HG02623 (cell line): ENCODE measurements around the gene IMMP2L.
"Not testable (repeated sequence)": the region's sequence is repeated elsewhere in the genome, so short reads cannot be mapped to it uniquely, and the experiment has no call there.

Experiments used
- ATAC-seq: cut with Tn5 transposase; IDR thresholded peaks from one replicate; pipeline ENCODE4 v1.9.1; 2021; ENCODE audit warnings: moderate library complexity; ENCODE audit not compliant: unreplicated experiment

IMMP2L gene

GRCh38 chr7:111088328-111088727 lies 474.0 kb downstream of the IMMP2L start:
- no peak for ATAC-seq

GRCh38 chr7:111086532-111086931 lies 475.8 kb downstream of the IMMP2L start:
- no peak for ATAC-seq

GRCh38 chr7:111085356-111085755 lies 476.9 kb downstream of the IMMP2L start:
- ATAC-seq: no peak

- peak; percentile 99 for ATAC-seq
These were observed 478.9 kb downstream of the IMMP2L start for GRCh38 chr7:111083413-111083812.

GRCh38 chr7:111082351-111082750 lies 479.9 kb downstream of the IMMP2L start:
- ATAC-seq: no peak

GRCh38 chr7:111081546-111082267 lies 480.6 kb downstream of the IMMP2L start:
- ATAC-seq: no peak

- no peak for ATAC-seq
These were observed 481.7 kb downstream of the IMMP2L start for GRCh38 chr7:111080495-111081105.

- ATAC-seq: no peak
These were observed 485.3 kb downstream of the IMMP2L start for GRCh38 chr7:111077001-111077400.

- no peak for ATAC-seq
These were observed 486.1 kb downstream of the IMMP2L start for GRCh38 chr7:111076205-111076604.

GRCh38 chr7:111075498-111075897 lies 486.8 kb downstream of the IMMP2L start:
- no peak for ATAC-seq

- no peak for ATAC-seq
These were observed 487.5 kb downstream of the IMMP2L start for GRCh38 chr7:111074748-111075146.

- no peak for ATAC-seq
These were observed 488.1 kb downstream of the IMMP2L start for GRCh38 chr7:111074071-111074747.

- not testable (repeated sequence) for ATAC-seq
These were observed 489.6 kb downstream of the IMMP2L start for GRCh38 chr7:111072658-111073057.

- ATAC-seq: no peak
These were observed 490.7 kb downstream of the IMMP2L start for GRCh38 chr7:111071556-111071955.

- ATAC-seq: no peak
These were observed 493.7 kb downstream of the IMMP2L start for GRCh38 chr7:111068618-111069017.

- ATAC-seq: no peak
These were observed 494.6 kb downstream of the IMMP2L start for GRCh38 chr7:111067682-111068081.

GRCh38 chr7:111067251-111067650 lies 495.0 kb downstream of the IMMP2L start:
- no peak for ATAC-seq

- ATAC-seq: no peak
These were observed 499.1 kb downstream of the IMMP2L start for GRCh38 chr7:111063166-111063565.

GRCh38 chr7:111059833-111060232 lies 502.5 kb downstream of the IMMP2L start:
- ATAC-seq: no peak

- no peak for ATAC-seq
These were observed 505.2 kb downstream of the IMMP2L start for GRCh38 chr7:111057066-111057465.

GRCh38 chr7:111056371-111056770 lies 505.9 kb downstream of the IMMP2L start:
- no peak for ATAC-seq

- ATAC-seq: no peak
These were observed 509.3 kb downstream of the IMMP2L start for GRCh38 chr7:111053035-111053434.
